SK-MEL-5 (cell line): ENCODE data around the gene AMDHD2. TPM values are rescaled to one million over a fixed set of nuclear protein-coding genes. Genes with fewer than 3 reads are reported as not detected.
A peak's percentile ranks its signal among the peaks of the same experiment; 100 is the strongest.

Source experiments
- DNase-seq: peaks from one replicate; pipeline ENCODE4 v3.0.0-alpha.2; 2016; ENCODE audit warnings: low read depth, low spot score
- in situ Hi-C: cut with HindIII; loops from 2 replicates; pipeline ENCODE4 v1.10.0; 2016; ENCODE audit warnings: low sequenced_read_pairs, high pct_unique_total_duplicates, low pct_unique_long_range_greater_than_20kb
- total RNA-seq: library from RNA; depleted of rRNA; stranded (reverse); fragments of >200 nt; shearing (Covaris generic); gene quantifications from 2 replicates; pipeline ENCODE4 v1.2.3, GENCODE V29; 2014

AMDHD2 gene
- total RNA-seq, 1 experiment from 2014 or later, result 124 TPM

GRCh38 chr16:2511996-2512734, 8.0 kb upstream of the AMDHD2 start:
- no peak for DNase-seq
- in situ Hi-C loops, result no loop called here

DNA sequence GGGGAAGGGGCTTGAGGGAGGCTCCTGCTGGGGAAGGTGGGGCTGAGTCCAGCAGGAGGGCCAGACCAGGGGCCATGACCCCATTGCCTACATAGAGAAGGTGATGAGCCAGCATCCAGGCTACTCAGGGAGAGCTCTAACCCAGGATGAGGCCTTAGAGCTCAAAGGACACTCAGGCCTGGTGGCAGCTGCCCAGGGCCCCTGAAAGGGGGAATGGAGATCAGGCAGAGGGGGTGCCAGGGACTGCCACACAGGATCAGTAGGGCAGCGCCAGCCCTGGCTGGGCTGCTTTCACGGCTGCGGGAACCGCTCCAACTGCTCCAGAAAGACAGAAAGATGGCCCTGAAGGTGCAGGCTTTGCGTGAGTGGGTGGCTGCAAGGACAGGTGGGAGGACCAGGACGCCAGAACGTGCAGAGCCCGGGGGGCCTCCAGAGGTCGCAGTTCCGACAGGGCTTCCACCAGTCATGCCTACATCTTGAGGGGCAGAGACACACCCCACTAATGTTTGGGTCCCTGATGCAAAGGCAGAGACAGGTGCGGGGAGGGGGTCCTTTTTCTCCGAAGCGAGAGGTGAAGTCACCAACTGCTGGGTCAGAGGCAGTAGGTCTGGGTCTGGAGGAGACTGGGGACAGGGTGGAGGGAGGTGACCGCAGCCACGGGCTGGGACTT, 7.3 kb upstream of the AMDHD2 start:
- no peak for DNase-seq
- in situ Hi-C loops, result no loop called here

DNA sequence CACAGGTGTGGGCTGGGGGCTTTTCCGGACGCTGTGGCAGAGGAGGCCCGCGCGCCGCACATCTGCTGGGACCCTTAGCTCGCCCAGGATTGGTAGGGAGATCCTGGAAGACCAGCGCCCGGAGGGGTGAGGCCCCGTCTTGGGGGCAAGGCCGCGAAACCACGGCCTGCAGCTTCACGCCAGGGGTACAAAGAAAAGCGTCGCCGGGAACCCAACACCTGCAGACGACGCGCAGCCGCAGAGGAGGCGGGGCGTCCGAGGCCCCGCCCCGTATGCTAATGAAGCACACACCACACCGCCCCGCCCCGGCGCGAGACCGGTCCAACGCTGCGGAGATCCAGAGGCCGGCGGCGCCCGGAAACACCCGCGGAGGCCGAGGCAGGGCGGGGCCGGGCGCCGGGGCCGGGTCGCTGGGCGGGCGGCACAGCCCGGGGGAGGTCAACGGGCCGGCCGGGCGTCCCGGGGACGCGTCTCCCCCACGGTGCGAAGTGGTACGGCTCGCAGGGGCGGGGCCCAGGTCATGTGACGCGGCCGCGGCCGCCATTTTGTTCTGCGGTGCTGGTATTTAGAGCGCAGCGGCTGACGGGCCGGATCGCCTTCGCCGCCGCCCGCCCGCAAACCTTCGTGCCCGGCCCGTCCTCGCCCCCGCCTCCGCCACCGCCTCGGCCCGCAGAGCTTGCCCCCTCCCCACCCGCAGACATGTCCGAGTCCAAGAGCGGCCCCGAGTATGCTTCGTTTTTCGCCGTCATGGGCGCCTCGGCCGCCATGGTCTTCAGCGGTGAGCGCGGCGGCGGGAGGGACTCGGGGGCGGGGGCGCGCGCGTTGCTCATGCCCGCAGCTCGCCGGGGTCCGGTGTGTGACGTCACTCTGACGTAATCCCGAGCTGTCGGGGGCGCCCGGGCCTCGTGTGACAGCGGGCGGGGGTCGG, 6.5 kb upstream of the AMDHD2 start, which contains the start of gene ATP6V0C:
Gene ATP6V0C, plus strand, starts transcription at position 548 of the 928 bp plus-strand sequence. Its CDS starts 152 bp downstream, at position 700.
- in situ Hi-C loops, result no loop called here
- peak; percentile 83 for DNase-seq

DNA sequence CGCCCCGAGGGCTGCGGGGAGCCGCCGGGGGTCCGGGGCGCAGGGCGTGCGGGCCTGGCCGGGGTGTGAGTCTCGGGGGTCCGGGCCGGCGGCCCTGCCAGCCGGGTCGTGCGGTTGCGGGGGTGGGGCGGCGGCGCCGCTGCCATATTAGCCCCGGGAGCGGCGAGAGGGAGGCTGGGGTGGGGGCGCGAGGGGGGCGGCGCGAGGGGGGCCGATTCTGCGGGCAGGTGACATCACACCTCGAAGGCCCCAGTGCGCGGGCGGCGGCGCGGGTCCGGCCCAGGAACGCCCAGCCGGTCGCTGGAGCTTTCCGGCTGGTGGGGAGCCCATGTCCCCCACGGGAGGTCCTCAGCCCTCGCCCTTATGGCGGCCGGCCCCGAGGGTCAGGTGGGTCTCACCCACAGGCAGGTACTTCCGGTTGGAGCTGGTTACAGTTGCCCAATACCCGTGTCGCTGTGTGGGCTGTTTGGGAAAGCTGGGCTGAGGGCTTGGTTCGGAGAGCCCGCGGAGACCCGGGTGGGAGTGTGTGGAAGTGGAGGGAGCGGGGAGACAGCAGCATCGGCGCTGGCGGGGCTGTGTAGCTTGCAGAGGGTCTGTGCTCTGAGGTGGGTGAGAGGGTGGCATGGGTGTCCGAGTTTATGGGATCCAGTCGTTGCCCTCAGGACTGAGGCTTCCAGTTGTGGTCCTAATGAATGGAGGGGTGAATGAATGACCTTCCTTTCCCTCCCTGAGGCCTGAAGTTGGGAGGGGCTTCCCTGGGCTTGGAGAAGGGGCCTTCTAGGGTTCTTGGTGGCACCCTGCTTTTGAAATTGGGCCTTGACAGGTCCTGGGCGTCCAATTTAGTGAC, 5.6 kb upstream of the AMDHD2 start:
- in situ Hi-C loops, result no loop called here
- DNase-seq, result no peak

GRCh38 chr16:2515180-2515851, 4.9 kb upstream of the AMDHD2 start:
- DNase-seq, result no peak
- in situ Hi-C loops, result no loop called here

DNA sequence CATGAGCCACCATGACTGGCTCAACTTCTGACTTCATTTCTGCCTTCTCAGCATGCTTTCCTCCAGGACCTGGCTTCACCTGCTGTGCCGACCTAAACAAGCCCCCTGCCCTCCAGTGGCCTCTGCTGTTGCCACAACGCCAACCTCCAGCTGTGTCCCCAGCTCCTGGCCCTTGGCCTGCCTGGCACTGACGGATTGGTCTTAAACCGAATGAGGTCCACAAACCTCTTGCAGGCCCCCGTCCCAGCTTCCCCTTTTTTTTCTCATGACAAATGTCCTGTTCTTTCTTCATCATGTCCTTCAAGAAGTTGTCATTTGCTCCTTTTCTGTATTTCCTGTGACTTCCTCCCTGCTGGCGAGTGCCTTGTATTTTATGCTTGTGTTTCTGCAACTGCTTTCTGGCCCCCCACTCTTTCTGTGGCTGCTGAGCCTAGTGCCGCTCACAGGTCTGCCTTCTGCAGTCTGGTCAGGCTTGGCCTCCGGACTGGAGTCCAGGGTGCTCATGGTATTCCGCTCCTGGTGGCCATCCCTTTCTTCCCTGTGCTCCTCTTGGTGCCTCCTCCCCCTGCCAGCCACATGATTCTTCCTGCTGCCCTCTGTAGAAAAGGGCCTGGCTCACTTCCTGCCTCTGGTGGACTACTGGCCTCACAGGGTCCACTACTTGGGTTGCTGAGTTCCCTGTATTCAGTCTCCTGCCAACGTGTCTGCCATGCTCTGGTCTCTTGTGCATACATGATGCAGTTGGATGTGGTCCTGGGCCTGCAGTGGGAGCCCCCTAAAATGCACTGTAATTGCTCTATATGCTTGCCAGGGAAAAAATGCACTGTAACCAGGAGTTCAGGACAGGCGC, 3.6 kb upstream of the AMDHD2 start:
- in situ Hi-C loops, result no loop called here
- peak; percentile 69 for DNase-seq

DNA sequence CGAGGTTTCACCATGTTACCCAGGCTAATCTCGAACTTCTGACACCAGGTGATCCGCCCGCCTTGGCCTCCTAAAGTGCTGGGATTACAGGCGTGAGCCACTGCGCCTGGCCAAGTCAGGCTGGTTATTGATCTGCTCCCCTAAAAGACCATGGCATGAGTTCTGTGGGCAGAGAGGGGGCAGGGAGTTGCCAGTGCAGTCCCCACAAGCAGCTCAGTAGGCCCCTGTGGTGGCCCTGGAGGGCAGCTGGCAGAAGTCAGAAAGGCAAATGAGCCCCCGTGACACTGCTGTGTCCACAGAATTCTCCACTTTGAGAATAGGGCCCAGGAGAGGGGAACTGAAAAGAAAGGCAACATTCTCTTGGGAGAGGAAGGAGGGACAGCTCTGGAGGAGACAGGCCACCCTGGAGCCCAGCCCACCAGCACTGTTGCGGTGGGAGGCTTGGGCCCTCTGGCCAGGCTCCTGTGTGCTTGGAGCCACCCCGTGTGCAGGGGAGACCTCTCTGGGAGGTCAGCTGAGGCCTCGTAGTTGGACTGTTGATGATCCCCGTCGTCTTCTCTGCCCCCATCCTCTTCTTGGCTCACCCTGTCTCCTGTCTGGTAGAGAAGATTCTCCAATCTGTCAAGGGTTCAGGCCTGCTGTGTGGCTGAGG, 2.1 kb upstream of the AMDHD2 start:
- in situ Hi-C loops, result no loop called here
- no peak for DNase-seq

DNA sequence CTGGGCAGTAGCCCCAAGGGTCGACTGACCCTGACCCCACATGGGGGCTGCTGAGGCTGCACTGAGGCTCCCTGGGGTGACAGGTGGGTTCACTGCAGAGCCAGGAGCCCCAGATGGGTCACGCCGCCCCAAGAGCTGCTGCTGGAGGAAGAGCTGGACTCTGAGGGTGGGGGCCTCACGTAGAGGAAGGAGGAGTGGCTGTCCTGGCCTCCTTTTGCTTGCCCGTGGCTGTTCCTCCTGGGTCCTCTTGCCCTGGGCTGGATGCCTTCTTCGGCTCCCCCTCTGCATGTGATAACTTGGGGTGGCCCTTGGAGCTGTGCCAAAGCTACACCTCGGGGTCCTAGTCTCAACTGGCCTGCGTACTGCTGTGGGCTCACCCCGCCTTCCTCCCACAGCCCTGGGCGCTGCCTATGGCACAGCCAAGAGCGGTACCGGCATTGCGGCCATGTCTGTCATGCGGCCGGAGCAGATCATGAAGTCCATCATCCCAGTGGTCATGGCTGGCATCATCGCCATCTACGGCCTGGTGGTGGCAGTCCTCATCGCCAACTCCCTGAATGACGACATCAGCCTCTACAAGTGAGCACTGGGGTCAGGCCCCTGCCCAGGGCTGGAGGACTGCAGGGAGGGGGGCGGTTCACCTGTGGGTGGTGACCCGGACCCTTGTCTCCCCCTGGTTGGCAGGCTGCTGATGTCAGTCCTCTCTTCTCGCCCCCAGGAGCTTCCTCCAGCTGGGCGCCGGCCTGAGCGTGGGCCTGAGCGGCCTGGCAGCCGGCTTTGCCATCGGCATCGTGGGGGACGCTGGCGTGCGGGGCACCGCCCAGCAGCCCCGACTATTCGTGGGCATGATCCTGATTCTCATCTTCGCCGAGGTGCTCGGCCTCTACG, 1.1 kb upstream of the AMDHD2 start:
- in situ Hi-C loops, result no loop called here
- no peak for DNase-seq

- in situ Hi-C loops, result no loop called here
- DNase-seq, result no peak
Measured at GRCh38 chr16:2519711-2520080, 475 bp upstream of the AMDHD2 start.

DNA sequence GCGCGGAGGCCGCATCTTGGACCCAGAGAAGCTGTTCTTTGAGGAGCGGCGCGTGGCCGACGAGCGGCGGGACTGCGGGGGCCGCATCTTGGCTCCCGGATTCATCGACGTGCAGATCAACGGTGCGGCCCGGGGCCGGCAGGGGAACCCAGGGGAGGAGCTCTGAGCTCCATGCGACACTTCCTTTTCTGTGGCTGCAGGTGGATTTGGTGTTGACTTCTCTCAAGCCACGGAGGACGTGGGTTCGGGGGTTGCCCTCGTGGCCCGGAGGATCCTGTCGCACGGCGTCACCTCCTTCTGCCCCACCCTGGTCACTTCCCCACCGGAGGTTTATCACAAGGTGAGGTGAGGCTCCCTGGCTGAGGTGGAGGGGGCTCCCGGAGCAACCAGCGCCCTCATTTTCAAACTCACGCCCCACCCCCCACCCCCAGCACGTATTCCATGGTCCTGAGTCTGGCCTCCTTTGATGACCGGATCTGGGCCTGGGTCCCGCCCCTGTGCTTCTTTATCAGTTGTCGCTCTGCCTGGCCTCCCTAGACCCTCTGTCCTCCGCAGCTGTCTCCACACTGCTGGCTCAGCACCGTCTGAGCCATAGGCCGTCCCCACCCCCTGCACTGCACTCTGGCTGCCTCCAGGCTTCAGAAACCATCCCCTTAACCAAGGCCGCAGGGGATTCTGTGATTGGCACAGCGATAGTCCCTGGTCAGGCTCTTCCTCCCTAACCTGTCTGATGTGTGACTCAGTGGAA, 787 bp downstream of the AMDHD2 start:
- in situ Hi-C loops, result no loop called here

DNA sequence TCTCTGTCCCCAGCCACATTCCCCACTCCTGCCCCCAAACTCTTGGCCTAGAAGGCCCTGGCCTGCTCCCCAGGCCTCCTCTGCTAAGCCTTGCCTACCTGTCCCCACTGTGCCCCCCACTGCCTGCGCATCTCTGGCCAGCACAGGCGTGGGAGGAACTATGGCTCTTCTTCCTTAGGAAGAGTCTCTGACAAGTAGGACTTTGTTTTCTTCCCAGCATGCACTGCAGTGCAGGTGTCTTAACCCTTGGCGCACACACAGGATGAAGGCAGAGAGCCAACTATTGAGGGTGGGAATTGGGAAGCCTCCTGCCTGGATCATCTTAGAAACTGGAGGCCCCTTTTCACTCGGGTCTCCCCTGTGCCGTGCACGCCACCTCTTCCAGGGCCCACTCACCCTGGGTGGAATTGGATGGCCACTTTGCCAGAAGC, 3.6 kb downstream of the AMDHD2 start:
- in situ Hi-C loops, result no loop called here
- no peak for DNase-seq

More for the DNA sequence above, 787 bp downstream of the AMDHD2 start:
- peak; percentile 48 for DNase-seq

DNA sequence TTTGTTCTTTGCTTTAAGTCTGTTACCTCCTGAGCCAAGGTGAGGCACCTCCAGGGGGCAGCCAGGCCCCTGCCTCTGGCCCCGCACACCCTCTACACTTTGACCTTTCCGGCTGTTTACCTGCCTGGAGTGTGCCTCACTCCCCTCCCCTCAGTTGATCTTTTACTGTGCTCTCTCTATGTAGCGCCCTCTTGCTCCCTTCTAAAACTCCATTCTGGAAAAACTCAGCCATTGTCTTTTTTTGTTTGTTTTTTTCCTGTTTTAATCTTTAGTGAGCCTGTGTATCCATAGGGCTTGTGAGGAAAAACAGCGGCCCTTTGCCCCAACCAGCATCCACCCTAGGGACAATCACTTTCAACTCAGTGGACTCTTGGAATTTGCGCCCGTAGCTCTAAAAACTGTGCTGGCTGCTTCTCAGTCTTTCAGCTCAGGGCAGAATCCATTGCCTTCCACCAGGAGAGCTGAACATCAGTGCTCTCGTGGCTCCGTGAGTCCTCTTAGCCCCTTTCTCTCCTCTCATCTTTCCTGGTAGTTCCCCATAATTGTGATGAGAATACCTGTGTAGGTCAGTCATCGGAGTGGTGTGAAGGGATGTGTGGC, 4.3 kb downstream of the AMDHD2 start:
- in situ Hi-C loops, result no loop called here
- DNase-seq, result no peak

DNA sequence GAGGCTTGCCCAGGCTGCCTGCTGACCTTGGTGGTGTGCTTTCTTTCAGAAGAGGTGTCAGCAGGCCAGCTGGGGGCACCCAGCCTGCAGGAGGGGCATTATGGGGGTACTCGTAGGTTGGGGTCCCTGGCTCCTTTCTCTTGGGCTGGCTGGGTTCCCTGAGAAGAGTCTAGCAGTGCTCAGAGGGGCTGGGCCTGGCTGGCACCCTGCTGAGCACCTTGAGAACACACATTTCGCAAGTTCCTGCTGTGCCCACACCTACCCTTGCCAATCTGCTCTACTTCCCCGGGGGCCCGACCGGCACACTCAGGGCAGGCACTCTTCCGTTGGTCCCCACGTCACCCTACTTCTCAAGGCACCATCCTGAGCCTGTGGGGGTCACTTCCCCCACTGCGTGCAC, 6.0 kb downstream of the AMDHD2 start:
- no peak for DNase-seq
- in situ Hi-C loops, result no loop called here
